ENCODE data around the gene HSP90AB1.

DNA sequence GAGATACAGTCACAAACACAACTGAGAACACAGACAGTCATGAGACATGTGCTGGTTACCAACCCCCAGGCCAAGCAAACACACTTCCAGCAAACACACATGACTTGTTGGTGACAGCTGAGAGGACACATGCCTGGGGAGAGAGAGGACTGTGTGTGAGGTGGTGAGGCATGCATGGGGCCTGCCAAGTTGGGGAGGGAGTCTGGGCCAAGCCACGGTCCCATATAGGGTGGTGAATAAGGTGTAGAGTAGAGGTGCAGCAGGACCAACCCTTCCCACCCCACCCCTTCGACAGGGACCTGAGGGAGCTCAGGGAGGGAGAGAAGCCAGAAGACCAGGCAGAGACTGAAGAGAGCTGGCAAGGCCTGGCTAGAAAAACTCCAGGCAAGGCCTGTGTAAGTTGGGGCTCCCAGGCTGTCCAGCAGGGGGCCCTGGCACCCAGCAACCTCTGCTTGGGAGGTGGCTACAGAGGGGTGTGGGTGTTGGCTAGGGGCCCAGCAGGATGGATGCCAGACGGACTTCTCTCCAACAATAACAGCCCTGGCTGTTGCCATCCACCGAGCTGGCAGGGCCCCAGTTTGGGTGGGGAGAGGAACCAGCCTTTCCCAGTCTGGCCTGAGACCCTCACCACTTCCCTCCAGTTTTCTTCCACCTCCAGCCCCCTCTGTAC, 25.5 kb upstream of the HSP90AB1 start:
- TF ChIP-seq, protein P1, sequence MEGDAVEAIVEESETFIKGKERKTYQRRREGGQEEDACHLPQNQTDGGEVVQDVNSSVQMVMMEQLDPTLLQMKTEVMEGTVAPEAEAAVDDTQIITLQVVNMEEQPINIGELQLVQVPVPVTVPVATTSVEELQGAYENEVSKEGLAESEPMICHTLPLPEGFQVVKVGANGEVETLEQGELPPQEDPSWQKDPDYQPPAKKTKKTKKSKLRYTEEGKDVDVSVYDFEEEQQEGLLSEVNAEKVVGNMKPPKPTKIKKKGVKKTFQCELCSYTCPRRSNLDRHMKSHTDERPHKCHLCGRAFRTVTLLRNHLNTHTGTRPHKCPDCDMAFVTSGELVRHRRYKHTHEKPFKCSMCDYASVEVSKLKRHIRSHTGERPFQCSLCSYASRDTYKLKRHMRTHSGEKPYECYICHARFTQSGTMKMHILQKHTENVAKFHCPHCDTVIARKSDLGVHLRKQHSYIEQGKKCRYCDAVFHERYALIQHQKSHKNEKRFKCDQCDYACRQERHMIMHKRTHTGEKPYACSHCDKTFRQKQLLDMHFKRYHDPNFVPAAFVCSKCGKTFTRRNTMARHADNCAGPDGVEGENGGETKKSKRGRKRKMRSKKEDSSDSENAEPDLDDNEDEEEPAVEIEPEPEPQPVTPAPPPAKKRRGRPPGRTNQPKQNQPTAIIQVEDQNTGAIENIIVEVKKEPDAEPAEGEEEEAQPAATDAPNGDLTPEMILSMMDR (IDR thresholded peaks at IDR 0.05): peak; percentile 65 to 86 (median 84)
- no peak for TF ChIP-seq POLR2A (IDR thresholded peaks at IDR 0.05)
